ENCODE measurements around the gene CSPG4.
"Not testable (repeated sequence)": the region's sequence is repeated elsewhere in the genome, so short reads cannot be mapped to it uniquely, and the experiment has no call there.

DNA sequence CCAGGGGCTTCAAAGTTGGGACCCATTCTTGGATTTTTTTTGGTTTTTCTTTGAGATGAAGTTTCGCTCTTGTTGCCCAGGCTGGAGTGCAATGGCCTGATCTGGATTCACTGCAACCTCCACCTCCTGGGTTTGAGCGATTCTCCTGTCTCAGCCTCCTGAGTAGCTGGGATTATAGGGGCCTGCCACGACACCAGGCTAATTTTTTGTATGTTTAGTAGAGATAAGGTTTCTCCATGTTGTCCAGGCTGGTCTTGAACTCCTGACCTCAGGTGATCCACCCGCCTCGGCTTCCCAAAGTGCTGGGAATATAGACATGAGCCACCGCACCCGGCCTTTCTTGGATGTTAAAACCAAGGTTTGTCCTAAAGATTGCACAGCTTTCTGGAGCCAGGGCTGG is 78.7 kb downstream of the CSPG4 start:
- TF ChIP-seq, protein P1, sequence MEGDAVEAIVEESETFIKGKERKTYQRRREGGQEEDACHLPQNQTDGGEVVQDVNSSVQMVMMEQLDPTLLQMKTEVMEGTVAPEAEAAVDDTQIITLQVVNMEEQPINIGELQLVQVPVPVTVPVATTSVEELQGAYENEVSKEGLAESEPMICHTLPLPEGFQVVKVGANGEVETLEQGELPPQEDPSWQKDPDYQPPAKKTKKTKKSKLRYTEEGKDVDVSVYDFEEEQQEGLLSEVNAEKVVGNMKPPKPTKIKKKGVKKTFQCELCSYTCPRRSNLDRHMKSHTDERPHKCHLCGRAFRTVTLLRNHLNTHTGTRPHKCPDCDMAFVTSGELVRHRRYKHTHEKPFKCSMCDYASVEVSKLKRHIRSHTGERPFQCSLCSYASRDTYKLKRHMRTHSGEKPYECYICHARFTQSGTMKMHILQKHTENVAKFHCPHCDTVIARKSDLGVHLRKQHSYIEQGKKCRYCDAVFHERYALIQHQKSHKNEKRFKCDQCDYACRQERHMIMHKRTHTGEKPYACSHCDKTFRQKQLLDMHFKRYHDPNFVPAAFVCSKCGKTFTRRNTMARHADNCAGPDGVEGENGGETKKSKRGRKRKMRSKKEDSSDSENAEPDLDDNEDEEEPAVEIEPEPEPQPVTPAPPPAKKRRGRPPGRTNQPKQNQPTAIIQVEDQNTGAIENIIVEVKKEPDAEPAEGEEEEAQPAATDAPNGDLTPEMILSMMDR (IDR thresholded peaks at IDR 0.05; ENCODE audit: insufficient read depth, low read length), result not testable (repeated sequence)
- not testable (repeated sequence) for TF ChIP-seq POLR2AphosphoS5 (IDR thresholded peaks at IDR 0.05; ENCODE audit: low read depth); SPI1 (IDR thresholded peaks at IDR 0.05; ENCODE audit: borderline replicate concordance, low read depth)
- TF ChIP-seq, protein P2, sequence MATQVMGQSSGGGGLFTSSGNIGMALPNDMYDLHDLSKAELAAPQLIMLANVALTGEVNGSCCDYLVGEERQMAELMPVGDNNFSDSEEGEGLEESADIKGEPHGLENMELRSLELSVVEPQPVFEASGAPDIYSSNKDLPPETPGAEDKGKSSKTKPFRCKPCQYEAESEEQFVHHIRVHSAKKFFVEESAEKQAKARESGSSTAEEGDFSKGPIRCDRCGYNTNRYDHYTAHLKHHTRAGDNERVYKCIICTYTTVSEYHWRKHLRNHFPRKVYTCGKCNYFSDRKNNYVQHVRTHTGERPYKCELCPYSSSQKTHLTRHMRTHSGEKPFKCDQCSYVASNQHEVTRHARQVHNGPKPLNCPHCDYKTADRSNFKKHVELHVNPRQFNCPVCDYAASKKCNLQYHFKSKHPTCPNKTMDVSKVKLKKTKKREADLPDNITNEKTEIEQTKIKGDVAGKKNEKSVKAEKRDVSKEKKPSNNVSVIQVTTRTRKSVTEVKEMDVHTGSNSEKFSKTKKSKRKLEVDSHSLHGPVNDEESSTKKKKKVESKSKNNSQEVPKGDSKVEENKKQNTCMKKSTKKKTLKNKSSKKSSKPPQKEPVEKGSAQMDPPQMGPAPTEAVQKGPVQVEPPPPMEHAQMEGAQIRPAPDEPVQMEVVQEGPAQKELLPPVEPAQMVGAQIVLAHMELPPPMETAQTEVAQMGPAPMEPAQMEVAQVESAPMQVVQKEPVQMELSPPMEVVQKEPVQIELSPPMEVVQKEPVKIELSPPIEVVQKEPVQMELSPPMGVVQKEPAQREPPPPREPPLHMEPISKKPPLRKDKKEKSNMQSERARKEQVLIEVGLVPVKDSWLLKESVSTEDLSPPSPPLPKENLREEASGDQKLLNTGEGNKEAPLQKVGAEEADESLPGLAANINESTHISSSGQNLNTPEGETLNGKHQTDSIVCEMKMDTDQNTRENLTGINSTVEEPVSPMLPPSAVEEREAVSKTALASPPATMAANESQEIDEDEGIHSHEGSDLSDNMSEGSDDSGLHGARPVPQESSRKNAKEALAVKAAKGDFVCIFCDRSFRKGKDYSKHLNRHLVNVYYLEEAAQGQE (IDR thresholded peaks at IDR 0.05; ENCODE audit: insufficient replicate concordance, low read depth), result not testable (repeated sequence)
